Common myeloid progenitor, CD34-positive (primary cell): ENCODE data around the gene PAXIP1.

ENCODE experiments used
- CTCF ChIA-PET: fragments of 350-600 bp; sonication (Branson Sonifier 250); formaldehyde crosslinking; loops from one replicate; lab custom pipeline; 2021; ENCODE audit warnings: antibody characterized with exemption; lab: Charles Lee
- POLR2A ChIA-PET: fragments of 350-600 bp; sonication (Branson Sonifier 250); formaldehyde crosslinking; loops from one replicate; lab custom pipeline; 2021; ENCODE audit warnings: antibody characterized with exemption; lab: Charles Lee
- DNase-seq, 3 donors: peaks; one replicate each; pipeline versions ENCODE4 v3.0.0 to v3.0.0-alpha.2; 2013
- H3K27ac ChIP-seq, 2 experiments: 1 replicate in 1 of 2; 2 replicates in 1 of 2; pipeline ENCODE4 v1.7.0; 2013; ENCODE audit warnings: inconsistent platforms in 2 of 2, low read length in 2 of 2, mild to moderate bottlenecking in 2 of 2, low read depth in 1 of 2, moderate library complexity in 1 of 2; ENCODE audit not compliant: severe bottlenecking in 2 of 2, insufficient read depth in 1 of 2, poor library complexity in 1 of 2
- H3K27me3 ChIP-seq, 5 experiments: replicated peaks in 2 of 5; 1 replicate in 3 of 5; 2 replicates in 2 of 5; pipeline versions ENCODE4 v1.6.1 to v1.7.0; 2013; ENCODE audit warnings: low read length in 4 of 5, mild to moderate bottlenecking in 2 of 5, moderate library complexity in 2 of 5, inconsistent platforms in 1 of 5; ENCODE audit not compliant: insufficient read depth in 5 of 5, control insufficient read depth in 4 of 5
- H3K36me3 ChIP-seq, 4 experiments: 1 replicate in 2 of 4; 2 replicates in 2 of 4; pipeline versions ENCODE4 v1.6.1 to v1.7.0; 2013; ENCODE audit warnings: low read length in 3 of 4, control low read depth in 1 of 4, mild to moderate bottlenecking in 1 of 4; ENCODE audit not compliant: control insufficient read depth in 4 of 4, insufficient read depth in 4 of 4
- H3K4me1 ChIP-seq, 4 experiments: 1 replicate in 3 of 4; 2 replicates in 1 of 4; pipeline versions ENCODE4 v1.6.1 to v1.7.1; 2013; ENCODE audit warnings: low read length in 3 of 4, mild to moderate bottlenecking in 3 of 4, control low read depth in 1 of 4, inconsistent platforms in 1 of 4, moderate library complexity in 1 of 4; ENCODE audit not compliant: control insufficient read depth in 4 of 4, insufficient read depth in 4 of 4; ENCODE audit errors: control extremely low read depth in 1 of 4
- H3K4me3 ChIP-seq, 7 experiments: 1 replicate in 4 of 7; 2 replicates in 3 of 7; pipeline versions ENCODE4 v1.5.1 to v1.7.0; 2013; ENCODE audit warnings: mild to moderate bottlenecking in 7 of 7, low read length in 6 of 7, moderate library complexity in 6 of 7, inconsistent platforms in 2 of 7, low read depth in 2 of 7, control low read depth in 1 of 7; ENCODE audit not compliant: insufficient read depth in 4 of 7, control insufficient read depth in 1 of 7; ENCODE audit errors: extremely low read depth in 1 of 7
- H3K9me3 ChIP-seq, 5 experiments: 1 replicate in 4 of 5; 2 replicates in 1 of 5; pipeline versions ENCODE4 v1.6.1 to v1.7.1; 2013; ENCODE audit warnings: low read length in 4 of 5, mild to moderate bottlenecking in 2 of 5, inconsistent platforms in 1 of 5, low read depth in 1 of 5, moderate library complexity in 1 of 5; ENCODE audit not compliant: control insufficient read depth in 4 of 5, insufficient read depth in 2 of 5; ENCODE audit errors: control extremely low read depth in 1 of 5
- WGBS: methylation state at CpG from one replicate; pipeline ENCODE4 v1.1.5; 2013; ENCODE audit not compliant: insufficient coverage; 5-methylcytosine and 5-hydroxymethylcytosine counted together

Gene PAXIP1

DNA sequence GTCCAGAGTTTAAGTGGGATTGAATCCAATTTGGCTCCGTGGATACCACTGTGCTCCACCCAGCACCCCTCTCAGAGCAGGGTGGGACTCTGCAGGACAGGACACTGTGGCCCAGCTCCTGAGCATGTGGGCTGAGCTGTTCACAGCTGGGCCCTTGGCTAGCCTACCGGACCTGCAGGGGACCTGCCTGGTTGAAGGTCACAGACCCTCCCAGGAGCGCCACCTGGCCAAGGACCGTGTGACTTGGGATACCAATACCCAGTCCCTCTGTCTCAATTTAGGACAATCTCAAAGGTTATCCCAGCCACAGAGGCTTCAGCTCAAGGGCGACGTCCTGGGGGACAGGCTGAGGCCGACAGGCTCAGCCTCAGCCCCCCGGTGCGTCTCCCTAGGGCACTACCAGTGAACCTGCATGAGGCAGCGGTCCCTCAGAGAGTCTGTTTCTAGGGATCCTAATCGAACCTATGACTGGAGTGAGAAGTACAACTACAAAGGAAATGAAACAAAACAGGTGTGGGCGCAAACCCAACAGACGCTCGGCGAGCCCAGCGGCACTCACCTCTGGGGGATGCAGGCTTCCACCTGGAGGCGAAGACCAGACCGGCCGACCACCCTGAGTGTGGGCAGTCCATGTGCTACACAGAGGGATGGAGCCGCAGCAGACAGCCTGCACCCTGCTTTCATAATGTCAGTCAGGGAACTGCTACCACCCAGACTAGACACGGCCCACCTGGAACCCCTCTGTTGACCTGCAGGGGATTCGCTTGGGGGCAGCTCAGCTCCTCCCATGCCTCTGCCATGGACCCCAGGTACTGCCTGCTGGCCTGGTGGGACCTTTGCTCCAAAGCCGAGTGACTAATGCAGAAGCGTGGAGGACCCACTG is 103.7 kb downstream of the PAXIP1 start:
- CTCF ChIA-PET, result no interaction called here

DNA sequence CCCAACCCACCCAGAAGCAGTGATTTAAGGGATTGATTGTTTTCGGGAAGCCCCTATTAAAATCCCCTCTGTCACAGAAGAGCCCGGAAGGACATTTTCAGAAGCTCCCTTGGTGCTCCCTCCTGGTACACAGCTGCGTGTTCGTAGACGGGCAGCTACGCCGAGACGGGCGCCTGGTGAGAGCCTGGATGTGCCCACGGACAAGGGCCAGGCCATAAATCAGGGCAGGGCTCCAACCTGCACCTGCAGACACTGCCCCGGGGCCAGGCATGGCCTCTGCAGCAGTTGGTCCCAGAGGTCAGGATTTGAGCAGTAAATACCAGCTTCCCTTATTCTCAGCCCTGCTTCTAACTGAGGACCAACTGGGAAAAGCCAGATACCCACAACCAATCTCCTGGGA is 106.8 kb downstream of the PAXIP1 start:
- Histone ChIP-seq H3K4me3 (no peak overlapping the region), H3K4me1 (no peaks in the 10 kb centered on the region), H3K27ac (no peak overlapping the region), H3K36me3 (no peaks in the 10 kb centered on the region), H3K27me3 (peaks cover 0 to 26% (median 8%) of the 10 kb centered on the region in 5 experiments), H3K9me3 (no peaks in the 10 kb centered on the region)
- 94% methylated on average over 10 of the region's 11 CpGs for WGBS
- CTCF ChIA-PET, result no interaction called here
- no peak for DNase-seq
- POLR2A ChIA-PET, result no interaction called here

More for the DNA sequence above, 103.7 kb downstream of the PAXIP1 start:
- no peaks in the 10 kb centered on the region for H3K4me1 ChIP-seq
- no peak for DNase-seq
- H3K36me3 ChIP-seq, result no peaks in the 10 kb centered on the region
- H3K9me3 ChIP-seq, result no peaks in the 10 kb centered on the region
- POLR2A ChIA-PET, result no interaction called here
- no peak overlapping the region for H3K4me3 ChIP-seq
- peaks cover 0 to 16% (median 6%) of the 10 kb centered on the region in 5 experiments for H3K27me3 ChIP-seq
- H3K27ac ChIP-seq, result no peak overlapping the region
- WGBS, result 93% methylated on average over 20 of the region's 24 CpGs
